Heart left ventricle (tissue), 16 donors: ENCODE data around the gene PEAR1. TPM values are rescaled to one million over a fixed set of nuclear protein-coding genes. Genes with fewer than 3 reads are reported as not detected.

Source experiments
- ATAC-seq, 4 donors: fragments of 200-7000 bp; cut with Tn5 transposase; one replicate each; pipeline ENCODE4 v1.9.1; 2020 to 2022; ENCODE audit warnings: moderate library complexity in 4 of 4, mild to moderate bottlenecking in 3 of 4, moderate number of reproducible peaks in 1 of 4
- DNase-seq, 5 donors: peaks; one replicate each; pipeline ENCODE4 v3.0.0-alpha.2; 2020
- H3K27ac ChIP-seq, 12 donors: fragments of 200-600 bp; sonication (generic) in 4 of 12; one replicate each; pipeline versions ENCODE4 v1.5.0 to v1.8.0; 2016 to 2022; ENCODE audit warnings: mild to moderate bottlenecking in 2 of 12
- H3K27me3 ChIP-seq, 9 donors: fragments of 200-600 bp; sonication (generic) in 2 of 9; one replicate each; pipeline versions ENCODE4 v1.5.1 to v1.8.0; 2016 to 2022; ENCODE audit warnings: mild to moderate bottlenecking in 3 of 9
- H3K36me3 ChIP-seq, 9 donors: fragments of 200-600 bp; sonication (generic) in 2 of 9; one replicate each; pipeline versions ENCODE4 v1.5.0 to v1.8.0; 2018 to 2022; ENCODE audit warnings: mild to moderate bottlenecking in 2 of 9
- H3K4me1 ChIP-seq, 12 donors: fragments of 200-600 bp; sonication (generic) in 4 of 12; one replicate each; pipeline versions ENCODE4 v1.5.0 to v1.8.0; 2016 to 2022; ENCODE audit warnings: mild to moderate bottlenecking in 3 of 12
- H3K4me3 ChIP-seq, 12 donors: fragments of 200-600 bp; sonication (generic) in 4 of 12; one replicate each; pipeline versions ENCODE4 v1.5.0 to v1.8.0; 2017 to 2022; ENCODE audit warnings: mild to moderate bottlenecking in 9 of 12, moderate library complexity in 4 of 12
- H3K9me3 ChIP-seq, 12 donors: fragments of 200-600 bp; sonication (generic) in 4 of 12; one replicate each; pipeline versions ENCODE4 v1.5.0 to v1.8.0; 2016 to 2022; ENCODE audit warnings: mild to moderate bottlenecking in 1 of 12
- POLR2A ChIP-seq, 2 donors: fragments of 450-650 bp; IDR thresholded peaks; one replicate each; pipeline ENCODE4 v1.6.1; 2017; ENCODE audit warnings: antibody characterized with exemption in 2 of 2, mild to moderate bottlenecking in 2 of 2, moderate library complexity in 2 of 2
- WGBS, 4 donors: extraction: QIAGEN DNeasy Blood & Tissue Kit in 2 of 4; methylation state at CpG; one replicate each; pipeline versions ENCODE4 v1.1.5 to v1.1.7; 2013 to 2018; 5-methylcytosine and 5-hydroxymethylcytosine counted together
- intact Hi-C, 10 donors: fragments of 100-400 bp; cut with DNase I; formaldehyde crosslinking; loops; one replicate each; pipeline versions ENCODE4 v1.11.1 to v1.14.2; 2022
- polyA plus RNA-seq, 2 donors: library from polyadenylated mRNA; stranded (reverse); fragments of 200-250 nt; gene quantifications; one replicate each; pipeline ENCODE4 v1.2.3, GENCODE V29; 2013
- total RNA-seq, 9 donors: library from RNA; depleted of rRNA in 2 of 9; stranded (reverse); fragments of >200 nt in 2 of 9; fragmentation: NEBNext Ultra II Directional in 3 of 9; extraction: Animal tissue kit (Norgen Biotek cat#: 25700) in 3 of 9; gene quantifications; one replicate each; pipeline versions ENCODE4 v1.1.0 to v1.2.4, GENCODE V29; 2016 to 2023
- TF ChIP-seq, protein P1 (sequence below), 12 donors: fragments of 200-600 bp; sonication (generic) in 4 of 12; IDR thresholded peaks; one replicate each; pipeline versions ENCODE4 v1.5.0 to v1.8.0; 2018 to 2022; ENCODE audit warnings: antibody characterized with exemption in 12 of 12, mild to moderate bottlenecking in 5 of 12
- donor health status: ischemic (EF 13 %, LVEDD 7.1; RV severe dilation, severe dysfunction).
- donor health status: healthy with polysubstance abuse.
- donor health status: DM: no; HTN: yes; CAD: no.
- donor health status: DM: no; HTN: no; CAD: no.
- donor health status: ischemic (EF 25% LVEDD 6.9; RV normal size, moderate dysfunction).
- donor health status: ischemic (EF 25% LVEDD 5.7; RV mildly dilated, moderate dysfunction).
- donor health status: healthy.
- donor health status: DM: yes; HTN: yes; CAD: no.
- donor health status: ischemic (EF 35%, LVEDD 5.7; RV mildly dilated, moderate dysfunction).
- donor health status: nonischemic (EF 11% LVEDD 7.7; RV severe dilation, severe dysfunction).
- donor health status: DM: yes; HTN: yes; CAD: no.
- donor health status: PGD.
- donor health status: ischemic (EF 29% LVEDD 5.4; RV normal size, mild dysfunction).
- donor health status: nonischemic (EF 23%, LVEDD 6.1; RV moderate dilation, normal function).

PEAR1 gene
- total and polyA plus RNA-seq, 11 donors, result 4.1 to 14.7 (median 7.1) TPM

DNA sequence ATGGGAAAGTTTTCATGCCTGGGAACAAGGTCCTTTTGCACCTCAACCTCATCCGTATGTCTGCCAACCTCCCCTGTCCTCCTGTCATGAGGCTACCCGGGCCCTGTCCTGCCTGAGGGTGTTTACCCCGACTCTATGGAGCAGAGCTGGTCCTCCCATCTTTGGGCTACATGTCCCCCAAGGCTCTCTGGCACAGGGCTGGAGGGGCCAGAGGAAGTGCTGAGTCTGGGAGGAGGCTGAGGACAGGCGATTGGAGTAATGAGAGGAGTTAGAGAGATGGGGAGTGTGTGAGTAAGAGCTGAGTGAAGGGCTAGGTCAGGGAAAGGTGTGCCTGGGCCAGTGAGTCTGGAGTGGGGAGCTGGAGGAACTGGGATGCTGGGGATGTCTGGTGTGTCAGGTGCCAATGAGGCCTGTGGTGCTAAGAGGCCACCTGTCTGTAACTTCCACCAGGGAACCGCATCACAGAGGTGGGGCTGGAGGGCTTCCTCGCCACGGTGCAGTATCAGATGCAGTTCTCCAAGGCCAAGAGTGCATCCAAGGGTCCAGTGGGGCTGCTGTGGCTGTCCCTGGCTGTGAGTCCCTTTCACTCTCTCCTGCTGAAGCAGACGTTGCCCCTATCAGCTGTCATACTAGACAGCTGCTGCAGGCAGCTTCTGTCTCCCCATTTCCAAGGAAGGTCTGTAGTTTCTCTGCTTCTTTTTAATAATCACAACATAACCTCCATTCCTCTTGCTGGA is 38.6 kb downstream of the PEAR1 start:
- Histone ChIP-seq H3K27me3 (peaks cover 4 to 22% (median 11%) of the 10 kb centered on the region in 9 donors), H3K9me3 (no peaks in the 10 kb centered on the region), H3K27ac (no peak overlapping the region), H3K4me1 (peaks cover 0 to 21% (median 8%) of the 10 kb centered on the region in 12 donors), H3K36me3 (peaks cover 0 to 34% (median 22%) of the 10 kb centered on the region in 9 donors), H3K4me3 (peak overlapping the region in 1 of 12 donors; percentile 1)
- WGBS, 4 donors, result 53 to 65% (median 61%) methylated on average over 8 of the region's 8 CpGs
- DNase-seq (no peak), ATAC-seq (peak in 2 of 4 donors; percentile 6 to 9)
- intact Hi-C loops, result no loop called here
- TF ChIP-seq POLR2A (IDR thresholded peaks at IDR 0.05), result no peak
- TF ChIP-seq, protein P1, sequence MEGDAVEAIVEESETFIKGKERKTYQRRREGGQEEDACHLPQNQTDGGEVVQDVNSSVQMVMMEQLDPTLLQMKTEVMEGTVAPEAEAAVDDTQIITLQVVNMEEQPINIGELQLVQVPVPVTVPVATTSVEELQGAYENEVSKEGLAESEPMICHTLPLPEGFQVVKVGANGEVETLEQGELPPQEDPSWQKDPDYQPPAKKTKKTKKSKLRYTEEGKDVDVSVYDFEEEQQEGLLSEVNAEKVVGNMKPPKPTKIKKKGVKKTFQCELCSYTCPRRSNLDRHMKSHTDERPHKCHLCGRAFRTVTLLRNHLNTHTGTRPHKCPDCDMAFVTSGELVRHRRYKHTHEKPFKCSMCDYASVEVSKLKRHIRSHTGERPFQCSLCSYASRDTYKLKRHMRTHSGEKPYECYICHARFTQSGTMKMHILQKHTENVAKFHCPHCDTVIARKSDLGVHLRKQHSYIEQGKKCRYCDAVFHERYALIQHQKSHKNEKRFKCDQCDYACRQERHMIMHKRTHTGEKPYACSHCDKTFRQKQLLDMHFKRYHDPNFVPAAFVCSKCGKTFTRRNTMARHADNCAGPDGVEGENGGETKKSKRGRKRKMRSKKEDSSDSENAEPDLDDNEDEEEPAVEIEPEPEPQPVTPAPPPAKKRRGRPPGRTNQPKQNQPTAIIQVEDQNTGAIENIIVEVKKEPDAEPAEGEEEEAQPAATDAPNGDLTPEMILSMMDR (IDR thresholded peaks at IDR 0.05), result no peak

DNA sequence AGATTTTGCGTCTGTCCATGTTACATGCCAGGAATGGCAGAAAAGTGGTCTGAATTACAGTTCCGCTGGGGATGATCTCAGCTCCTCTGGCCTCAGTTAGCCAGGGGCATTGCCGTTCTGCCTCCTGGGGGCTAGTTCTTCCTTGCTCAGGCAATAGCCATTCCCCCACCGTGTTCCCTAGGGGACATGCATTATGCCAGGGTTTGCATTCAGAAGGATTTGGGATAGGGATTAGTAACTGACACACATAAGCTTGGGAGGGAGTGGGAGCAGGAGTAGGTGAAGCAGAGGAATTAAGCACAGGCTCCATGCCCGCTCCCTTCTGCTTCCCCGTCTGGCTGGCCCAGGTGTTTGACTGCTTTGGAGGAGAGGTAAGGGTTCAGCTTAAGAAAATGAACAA is 39.6 kb downstream of the PEAR1 start:
- 86 to 88% (median 87%) methylated on average over 6 of the region's 6 CpGs for WGBS, 4 donors
- no peak for TF ChIP-seq POLR2A (IDR thresholded peaks at IDR 0.05)
- TF ChIP-seq, protein P1 (IDR thresholded peaks at IDR 0.05), result no peak
- DNase-seq, result no peak

DNA sequence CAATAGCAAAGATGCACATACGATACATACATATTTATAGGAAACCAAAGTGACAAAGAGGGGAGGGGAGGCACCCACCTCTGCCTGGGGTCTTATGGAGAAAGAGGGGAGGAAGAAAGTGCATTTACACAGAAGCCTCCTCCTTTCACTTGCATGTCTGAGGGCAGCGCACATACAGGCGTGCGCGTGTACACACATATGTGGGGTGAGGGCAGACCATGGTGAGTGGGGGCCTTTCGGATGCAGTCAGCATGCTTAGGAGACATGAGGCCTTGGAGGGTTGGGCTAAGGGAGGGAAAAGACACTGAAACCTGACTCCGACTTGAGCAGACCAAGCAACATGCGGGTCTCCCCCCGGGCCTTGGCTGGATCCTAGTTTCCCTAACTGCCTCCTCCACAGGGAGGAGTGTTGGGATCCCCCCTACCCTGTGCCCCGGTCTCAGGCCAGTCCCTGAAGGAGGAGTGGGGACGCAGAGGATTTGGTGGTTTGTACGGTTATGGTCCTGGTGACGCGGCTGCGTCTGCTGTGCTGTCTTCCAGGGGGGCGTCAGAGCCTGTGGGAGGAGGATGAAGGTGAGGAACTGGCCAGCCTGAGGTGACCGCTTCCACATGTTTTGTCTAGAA is 42.1 kb downstream of the PEAR1 start:
- no peak overlapping the region for H3K4me3 ChIP-seq
- intact Hi-C loops, result no loop called here
- H3K27ac ChIP-seq, result no peak overlapping the region
- no peak for ATAC-seq
- TF ChIP-seq POLR2A (IDR thresholded peaks at IDR 0.05), result no peak
- TF ChIP-seq, protein P1 (IDR thresholded peaks at IDR 0.05), result no peak
- H3K9me3 ChIP-seq, result no peaks in the 10 kb centered on the region
- 86 to 89% (median 88%) methylated on average over 17 of the region's 17 CpGs for WGBS, 4 donors
- no peak for DNase-seq
- H3K36me3 ChIP-seq, result peaks cover 0 to 69% (median 55%) of the 10 kb centered on the region in 9 donors
- H3K4me1 ChIP-seq, result peaks cover 0 to 13% (median 0%) of the 10 kb centered on the region in 12 donors
- H3K27me3 ChIP-seq, result no peaks in the 10 kb centered on the region

More for the DNA sequence above, 39.6 kb downstream of the PEAR1 start:
- peaks cover 0 to 44% (median 30%) of the 10 kb centered on the region in 9 donors for H3K36me3 ChIP-seq
- H3K27me3 ChIP-seq, result peaks cover 0 to 12% (median under 1%) of the 10 kb centered on the region in 9 donors
- no peak overlapping the region for H3K27ac ChIP-seq
- no peaks in the 10 kb centered on the region for H3K9me3 ChIP-seq
- intact Hi-C loops, result no loop called here
- ATAC-seq, result no peak
- peaks cover 0 to 13% (median 0%) of the 10 kb centered on the region in 12 donors for H3K4me1 ChIP-seq
- H3K4me3 ChIP-seq, result no peak overlapping the region

DNA sequence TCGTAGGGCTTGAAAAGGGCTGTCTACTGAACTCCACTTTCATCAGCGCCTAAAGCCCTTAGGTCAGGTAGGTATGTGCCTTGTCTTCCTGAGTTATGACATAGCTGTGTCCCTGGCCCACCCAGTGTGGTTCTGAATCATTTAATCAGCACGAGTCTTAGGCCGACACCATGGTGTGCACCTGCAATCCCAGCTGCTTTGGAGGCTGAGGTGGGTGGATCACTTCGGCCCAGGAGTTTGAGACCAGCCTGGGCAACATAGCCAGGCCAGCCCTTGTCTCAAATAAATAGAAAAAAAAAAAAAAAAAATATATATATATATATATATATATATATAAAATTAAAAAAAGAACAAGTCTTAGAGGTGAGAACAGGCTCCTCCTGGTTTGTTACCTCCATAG is 42.7 kb downstream of the PEAR1 start:
- 87 to 96% (median 94%) methylated on average over 5 of the region's 5 CpGs for WGBS, 4 donors
- Histone ChIP-seq H3K27me3 (no peaks in the 10 kb centered on the region), H3K4me1 (peaks cover 0 to 8% (median 0%) of the 10 kb centered on the region in 12 donors), H3K27ac (no peak overlapping the region), H3K36me3 (peaks cover 0 to 74% (median 60%) of the 10 kb centered on the region in 9 donors), H3K9me3 (no peaks in the 10 kb centered on the region), H3K4me3 (no peak overlapping the region)
- ATAC-seq (no peak), DNase-seq (no peak)
- TF ChIP-seq, protein P1 (IDR thresholded peaks at IDR 0.05), result no peak
- no peak for TF ChIP-seq POLR2A (IDR thresholded peaks at IDR 0.05)
- intact Hi-C loops, result no loop called here
